HG03565 (cell line): Measurements from ENCODE around the gene PDSS2.
A peak's percentile ranks its signal among the peaks of the same experiment; 100 is the strongest.
"Not testable (repeated sequence)": the region's sequence is repeated elsewhere in the genome, so short reads cannot be mapped to it uniquely, and the experiment has no call there.

Source experiments
- ATAC-seq: cut with Tn5 transposase; IDR thresholded peaks from one replicate; pipeline ENCODE4 v1.9.1; 2021; ENCODE audit warnings: mild to moderate bottlenecking, moderate library complexity; ENCODE audit not compliant: unreplicated experiment

PDSS2 gene

DNA sequence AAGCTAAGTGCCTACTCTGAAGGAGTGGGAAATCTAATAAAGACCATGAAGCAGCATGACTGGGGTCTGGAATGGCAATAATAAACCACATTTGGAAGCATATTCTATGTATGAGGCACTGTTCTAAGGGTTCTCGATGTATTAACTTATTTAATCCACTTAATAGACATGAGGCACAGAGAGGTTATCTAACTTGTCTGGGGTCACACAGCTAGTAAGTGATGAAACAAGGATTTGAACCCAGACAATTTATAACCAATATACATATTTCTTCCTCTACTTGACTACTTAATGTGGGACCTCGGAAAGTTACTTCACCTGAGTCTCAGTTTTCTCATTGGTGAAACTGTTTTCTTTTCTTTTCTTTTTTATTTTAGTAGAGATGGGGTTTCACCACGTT, 131.3 kb downstream of the PDSS2 start:
- ATAC-seq = no peak

DNA sequence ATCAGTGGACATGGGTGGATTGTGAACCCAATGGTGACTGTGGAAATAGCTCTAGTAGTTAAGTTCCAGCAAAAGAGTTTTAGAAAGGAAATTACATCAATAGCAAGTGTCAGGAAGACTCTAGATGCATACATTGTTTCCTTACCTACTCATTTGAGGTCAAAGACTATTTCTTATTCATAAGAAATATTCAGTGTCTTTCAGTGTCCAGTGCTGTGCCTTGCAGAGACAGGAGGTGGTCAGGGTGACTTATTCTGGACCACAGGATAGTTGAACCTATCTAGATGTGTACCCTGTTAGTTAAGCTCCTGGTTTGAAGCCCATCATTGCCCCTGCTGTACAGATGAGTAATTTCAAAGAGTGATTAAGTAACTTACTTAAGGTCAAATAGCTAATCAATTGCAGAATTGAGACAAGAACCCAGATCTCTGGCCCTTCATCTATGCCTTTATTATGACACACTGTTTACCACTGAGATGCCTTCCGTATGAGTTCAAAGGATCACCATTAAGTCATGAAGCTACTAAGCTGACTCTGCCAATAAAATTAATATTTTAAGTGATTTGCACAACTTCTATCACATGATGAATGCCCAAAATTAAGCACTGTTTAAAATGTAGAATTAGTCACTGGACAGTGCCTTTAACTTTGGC, 136.1 kb downstream of the PDSS2 start:
- ATAC-seq = no peak

DNA sequence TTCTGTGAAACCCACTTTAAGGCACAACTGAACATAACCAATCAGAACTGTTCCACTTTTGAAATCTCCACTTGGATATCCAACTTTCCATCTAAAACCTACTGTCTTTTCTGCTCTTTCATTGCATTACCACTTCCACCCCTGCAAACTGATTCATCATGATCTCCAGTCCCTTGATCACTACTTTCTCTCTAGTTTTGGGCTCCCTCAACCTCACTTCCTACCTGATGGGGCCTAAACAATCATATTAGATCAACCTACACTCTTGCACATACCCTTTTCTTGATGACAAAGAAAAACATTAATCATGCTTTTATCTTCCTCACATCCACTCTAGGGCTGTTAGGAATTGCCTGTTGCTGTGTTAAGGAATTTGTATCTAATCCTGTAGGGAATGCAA, 137.6 kb downstream of the PDSS2 start:
- no peak for ATAC-seq

DNA sequence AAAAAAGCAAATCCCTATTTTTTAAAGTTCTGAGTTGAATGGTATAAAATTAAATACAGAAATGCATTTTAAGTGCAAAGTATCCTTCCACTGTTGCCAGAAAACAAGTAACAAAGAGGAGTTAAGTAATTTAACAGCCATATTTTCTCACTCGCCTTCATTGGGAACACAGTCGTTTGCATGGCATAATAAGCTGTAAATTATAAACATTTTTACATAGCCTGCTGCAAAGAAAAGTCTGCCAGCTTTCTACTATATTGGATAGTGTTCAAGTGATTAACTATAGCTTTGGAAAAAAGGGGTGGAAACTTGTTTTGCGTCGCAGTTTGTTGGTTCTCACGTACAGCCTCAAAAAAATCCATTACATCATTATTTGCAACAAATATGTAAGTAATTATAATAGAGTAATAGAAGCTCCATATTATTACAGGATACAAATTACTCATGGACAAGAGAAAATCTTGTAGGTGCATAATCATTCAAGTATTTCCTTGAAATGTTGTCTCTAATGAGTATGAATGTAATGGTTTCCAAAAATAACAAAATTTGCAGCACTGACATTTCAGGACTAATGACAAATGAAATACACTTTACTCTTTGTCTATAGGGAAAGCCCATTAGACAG, 139.3 kb downstream of the PDSS2 start:
- no peak for ATAC-seq

DNA sequence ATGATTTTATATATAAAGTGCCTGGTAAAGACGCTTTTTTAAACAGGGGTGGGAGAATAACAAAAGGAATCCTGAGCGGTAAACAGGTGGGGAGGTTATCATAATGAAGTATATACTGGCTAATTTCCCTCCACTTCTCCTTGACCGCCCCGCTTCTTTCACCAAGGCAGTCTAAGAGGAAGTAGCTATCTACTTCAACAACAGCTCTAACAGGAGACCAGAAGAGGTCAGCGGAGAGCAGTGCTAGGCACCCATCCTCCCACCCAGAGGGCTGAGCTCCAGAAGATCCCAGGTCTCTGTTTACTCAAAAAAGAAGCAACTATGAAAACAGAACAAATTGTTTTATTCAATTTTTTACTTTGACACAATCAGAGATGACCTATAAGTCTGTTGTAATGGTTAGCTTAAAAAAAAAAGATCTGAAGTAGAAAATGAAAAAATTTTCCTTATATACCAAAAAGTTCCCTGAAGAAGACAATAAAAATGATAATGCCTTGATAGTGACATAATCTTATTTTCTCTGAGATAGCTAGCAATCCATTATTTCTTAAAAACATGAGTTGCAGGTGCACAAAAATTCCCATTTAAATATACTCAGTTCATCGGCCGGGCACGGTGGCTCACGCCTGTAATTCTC, 141.1 kb downstream of the PDSS2 start:
- peak; percentile 80 for ATAC-seq

DNA sequence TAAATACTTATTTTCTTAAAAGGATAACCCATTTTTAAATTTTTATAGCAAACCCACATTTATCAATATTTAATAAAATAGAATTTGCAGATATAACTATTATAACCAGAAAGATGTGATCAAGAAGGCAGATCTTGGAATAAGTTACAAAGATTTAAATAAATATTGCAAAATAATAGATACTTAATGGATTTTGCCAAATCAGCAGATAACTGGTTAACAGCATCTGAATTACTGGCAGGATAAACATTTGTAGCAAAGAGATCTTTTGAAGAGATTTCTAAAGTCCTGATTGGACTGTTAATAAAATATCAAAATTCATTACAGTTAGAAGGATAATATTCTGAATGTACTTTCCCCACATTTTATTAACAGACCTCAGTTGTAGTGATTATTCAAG, 144.2 kb downstream of the PDSS2 start:
- no peak for ATAC-seq

DNA sequence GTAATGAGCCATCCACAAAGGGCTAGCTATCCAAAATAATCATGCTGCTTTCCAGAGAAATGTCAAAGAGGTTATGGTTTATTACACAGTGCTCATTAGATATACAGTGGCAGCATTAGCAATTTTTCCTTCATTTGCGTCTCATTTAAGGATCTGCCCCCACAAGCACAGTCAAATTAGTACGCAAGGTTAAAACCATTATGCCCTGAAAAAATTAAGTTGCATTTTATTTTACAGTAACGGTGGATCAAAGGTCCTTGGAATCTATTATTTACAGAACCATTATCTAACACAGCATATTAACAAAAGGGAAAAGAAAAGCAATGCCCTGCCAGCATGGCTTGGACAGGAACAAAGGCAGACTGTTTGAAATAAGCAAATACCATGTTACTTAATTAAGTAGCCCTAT, 144.8 kb downstream of the PDSS2 start:
- no peak for ATAC-seq

DNA sequence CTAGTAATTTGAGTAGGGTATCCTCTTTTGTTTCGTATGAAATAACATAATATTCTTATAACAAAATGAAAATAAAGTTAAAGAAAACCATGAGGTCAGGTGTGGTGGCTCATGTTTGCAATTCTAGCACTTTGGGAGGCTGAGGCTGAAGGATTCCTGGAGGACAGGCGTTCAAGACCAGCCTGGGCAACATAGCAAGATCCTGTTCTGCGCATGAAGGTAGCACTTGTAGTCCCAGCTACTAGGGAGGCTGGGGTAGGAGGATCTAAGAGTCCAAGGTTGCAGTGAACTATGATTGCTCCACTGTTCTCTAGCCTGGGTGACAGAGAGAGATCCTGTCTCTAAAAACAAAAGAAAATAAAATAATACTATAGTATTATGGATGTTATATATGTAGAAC, 145.6 kb downstream of the PDSS2 start:
- ATAC-seq = no peak

DNA sequence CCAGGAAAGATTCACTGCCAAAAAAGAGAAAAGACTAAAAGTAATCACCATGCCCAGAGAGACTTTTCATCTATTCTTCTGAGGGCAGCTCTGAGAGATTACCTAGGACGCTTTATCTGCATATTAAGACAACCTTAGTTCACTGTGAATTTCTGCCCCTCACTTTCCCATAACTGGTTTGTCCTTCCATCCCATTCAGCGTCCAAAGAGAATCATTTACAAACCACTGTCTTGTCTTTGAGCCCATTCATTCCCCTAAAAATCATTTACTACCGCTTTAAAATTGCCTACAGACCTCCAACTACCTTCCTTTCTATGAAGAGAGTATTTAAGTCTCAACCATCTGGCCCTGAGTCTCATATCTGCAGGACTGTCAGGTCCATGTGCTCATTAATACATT, 149.0 kb downstream of the PDSS2 start:
- no peak for ATAC-seq

DNA sequence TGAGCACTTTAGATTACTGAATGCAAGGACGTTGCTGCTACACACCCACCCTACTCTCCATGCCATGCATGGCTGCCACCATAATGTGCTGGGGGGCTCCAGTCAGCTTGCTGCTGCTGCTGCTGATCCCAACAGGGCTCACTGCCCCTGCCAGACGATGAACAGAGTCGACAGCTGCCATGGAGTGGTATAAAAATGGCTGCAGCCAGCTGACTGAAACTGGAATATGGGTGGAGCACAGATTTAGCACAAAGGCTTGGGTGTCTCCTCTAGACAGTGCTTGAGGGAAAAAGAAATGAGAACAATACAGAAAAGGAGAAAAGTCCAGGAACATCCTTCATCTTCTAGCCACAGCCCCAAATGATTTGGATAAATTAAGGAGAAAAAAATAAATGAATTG, 150.7 kb downstream of the PDSS2 start:
- ATAC-seq = no peak

DNA sequence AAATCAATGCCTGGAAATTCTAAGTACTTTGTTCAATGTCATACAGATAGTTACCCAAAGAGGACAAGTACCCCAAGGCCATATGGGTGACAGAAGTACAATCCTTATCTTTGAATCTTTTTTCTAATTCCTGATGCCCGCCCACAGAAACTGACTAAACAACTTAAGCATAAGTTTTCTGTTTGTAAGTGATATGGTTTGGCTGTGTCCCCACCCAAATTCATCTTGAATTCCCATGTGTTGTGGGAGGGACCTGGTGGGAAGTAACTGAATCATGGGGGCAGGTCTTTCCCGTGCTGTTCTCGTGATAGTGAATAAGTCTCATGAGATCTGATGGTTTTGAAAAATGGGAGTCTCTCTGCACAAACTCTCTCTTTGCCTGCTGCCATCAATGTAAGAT, 153.4 kb downstream of the PDSS2 start:
- ATAC-seq = not testable (repeated sequence)

DNA sequence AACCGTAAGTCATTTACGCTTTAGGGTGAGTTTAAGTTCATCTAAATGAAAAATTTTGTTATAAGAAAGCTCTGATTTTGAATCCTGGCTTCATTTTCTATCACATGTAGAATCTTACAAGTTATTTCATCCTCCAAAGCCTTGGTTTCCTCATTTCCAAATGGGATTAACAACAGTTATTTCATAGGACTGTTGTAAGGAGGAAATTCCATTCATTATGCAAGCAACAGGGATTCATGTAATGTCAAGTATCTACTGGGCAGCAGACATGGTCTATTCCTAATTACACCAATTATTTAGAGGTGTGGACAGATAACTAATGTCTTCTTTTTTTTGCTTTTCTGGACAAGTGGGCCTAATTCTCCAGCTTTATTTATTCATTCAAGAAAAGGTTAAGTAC, 154.0 kb downstream of the PDSS2 start:
- ATAC-seq = no peak

DNA sequence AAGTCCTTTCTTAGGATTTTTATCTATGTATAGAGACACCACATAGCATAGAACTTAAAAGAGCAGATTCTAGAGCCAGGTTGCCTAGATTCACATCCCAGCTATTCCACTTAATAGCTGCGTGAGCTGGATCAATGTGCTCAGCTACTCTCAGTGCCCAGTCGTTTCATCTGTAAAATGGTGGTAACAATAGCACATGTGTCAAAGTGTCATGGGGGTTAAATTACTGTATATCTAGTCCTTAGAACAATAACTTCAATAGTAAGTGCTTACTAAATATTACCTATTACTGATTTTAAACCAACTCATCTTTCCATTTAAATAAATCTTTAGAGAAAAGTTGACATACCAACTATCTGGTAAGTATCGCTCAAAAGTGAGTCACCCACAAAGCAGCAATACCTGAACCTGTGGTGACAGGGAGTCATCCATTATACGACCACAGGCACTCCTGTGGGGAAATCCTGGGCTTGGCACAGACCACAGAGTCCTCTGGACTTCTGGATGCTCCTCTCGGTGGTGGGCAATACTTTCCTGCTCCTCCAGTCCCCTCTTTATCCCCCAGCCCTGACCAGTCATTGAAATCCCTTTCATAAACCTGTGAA, 154.8 kb downstream of the PDSS2 start:
- no peak for ATAC-seq

DNA sequence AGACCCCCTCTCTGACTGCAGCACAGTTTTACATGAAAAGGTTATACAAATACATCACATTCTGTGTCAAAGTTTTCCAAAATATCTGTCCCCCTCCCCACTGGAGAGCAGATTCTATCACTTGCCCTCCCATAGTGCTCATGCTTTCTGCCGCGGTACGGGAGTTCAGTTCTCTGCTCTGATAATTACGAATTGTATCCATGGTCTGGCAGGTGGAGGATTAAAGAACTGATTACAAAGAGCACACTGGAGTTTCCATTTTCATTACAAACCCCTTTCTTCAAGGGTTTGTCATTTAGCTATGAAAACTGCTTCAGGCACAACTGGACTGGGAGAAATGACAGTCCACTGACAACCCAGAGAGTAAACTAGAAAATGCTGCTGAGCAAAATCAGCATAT, 166.0 kb downstream of the PDSS2 start:
- ATAC-seq = no peak

DNA sequence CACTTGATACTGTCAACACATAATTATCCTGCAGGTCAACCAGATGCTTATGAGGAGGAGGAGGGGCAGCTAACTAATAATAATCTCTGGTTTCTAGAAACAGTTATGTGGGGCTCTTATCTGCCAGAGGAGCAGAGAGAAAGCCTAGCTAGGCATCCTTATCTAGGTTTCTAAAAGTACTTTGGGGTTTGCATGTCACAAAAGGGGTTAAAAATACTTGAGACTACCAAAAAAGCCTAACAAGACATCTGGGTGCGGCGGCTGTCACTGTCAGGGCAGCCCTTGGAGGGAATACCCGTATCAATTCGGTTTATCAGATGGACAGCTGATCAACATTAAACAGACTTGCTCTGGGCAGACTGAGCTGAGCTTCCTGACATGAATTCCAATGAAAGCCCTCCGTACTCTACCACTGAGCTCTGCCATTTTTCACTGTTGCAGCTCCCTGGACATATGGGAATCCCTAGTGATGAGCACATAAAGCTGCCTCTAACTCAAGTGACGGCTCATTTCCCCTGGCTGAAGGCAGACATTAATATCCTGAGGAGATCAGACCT, 166.6 kb downstream of the PDSS2 start:
- ATAC-seq = no peak

DNA sequence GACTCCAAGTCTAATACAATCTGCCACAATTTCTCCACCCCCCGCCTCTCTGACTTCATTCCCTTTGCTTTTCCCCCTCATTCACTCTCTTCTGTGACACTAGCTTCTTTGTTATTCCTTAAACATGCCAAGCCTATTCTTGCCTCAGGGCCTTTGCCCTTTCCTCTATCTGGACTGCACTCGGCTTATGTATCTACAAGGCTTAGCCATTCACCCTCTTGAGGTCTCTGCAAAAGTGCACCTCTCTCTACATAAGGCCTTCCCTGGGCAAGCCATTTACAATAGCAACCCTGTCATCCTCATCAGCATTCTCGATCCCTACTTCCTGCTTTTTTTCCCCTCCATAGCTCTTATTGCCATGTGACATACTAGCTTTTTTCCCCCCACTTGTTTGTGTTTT, 168.9 kb downstream of the PDSS2 start:
- ATAC-seq = no peak

DNA sequence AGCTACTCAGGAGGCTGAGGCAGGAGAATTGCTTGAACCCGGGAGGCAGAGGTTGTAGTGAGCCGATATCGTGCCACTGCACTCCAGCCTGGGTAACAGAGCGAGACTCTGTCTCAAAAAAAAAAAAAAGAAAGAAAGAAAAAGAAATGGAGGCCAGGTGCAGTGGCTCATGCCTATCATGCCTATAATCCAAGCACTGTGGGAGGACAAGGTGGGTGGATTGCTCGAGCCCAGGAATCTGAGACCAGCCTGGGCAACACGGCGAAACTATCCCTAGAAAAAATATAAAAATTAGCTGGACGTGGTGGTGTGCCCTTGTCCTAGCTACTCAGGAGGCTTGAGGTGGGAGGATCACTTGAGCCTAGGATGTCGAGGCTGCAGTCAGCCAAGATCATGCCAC, 170.1 kb downstream of the PDSS2 start:
- not testable (repeated sequence) for ATAC-seq

DNA sequence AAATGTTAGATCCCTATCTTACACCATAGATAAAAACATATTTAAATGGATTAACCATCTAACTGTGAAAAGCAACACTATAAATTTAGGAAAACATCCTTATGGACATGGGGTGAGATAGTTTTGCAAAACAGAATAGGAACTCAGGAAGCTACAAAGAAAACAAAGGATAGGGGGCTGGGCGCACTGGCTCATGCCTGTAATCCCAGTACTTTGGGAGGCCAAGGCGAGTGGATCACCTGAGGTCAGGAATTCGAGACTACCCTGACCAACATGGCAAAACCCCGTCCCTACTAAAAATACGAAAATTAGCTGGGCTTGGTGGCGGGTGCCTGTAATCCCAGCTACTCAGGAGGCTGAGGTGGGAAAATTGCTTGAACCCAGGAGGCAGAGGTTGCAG, 173.7 kb downstream of the PDSS2 start:
- not testable (repeated sequence) for ATAC-seq

DNA sequence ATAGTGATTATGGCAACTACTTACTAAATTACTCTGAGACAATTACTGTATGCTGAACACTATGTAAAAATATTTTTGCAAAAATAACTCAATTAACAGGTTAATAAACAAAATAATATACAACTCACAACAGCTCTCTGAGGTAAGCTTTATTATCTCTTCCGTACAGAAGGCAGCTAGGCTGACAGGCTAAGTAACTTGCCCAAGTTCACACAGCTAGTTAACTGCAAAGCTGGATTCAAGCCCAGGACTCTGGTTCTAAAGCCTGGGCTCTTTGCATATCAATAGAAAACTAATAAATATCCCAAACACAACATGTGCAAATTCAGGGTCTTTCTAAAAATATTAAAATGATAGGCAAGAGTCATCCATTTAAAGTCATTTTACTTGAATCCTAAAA, 174.6 kb downstream of the PDSS2 start:
- no peak for ATAC-seq

DNA sequence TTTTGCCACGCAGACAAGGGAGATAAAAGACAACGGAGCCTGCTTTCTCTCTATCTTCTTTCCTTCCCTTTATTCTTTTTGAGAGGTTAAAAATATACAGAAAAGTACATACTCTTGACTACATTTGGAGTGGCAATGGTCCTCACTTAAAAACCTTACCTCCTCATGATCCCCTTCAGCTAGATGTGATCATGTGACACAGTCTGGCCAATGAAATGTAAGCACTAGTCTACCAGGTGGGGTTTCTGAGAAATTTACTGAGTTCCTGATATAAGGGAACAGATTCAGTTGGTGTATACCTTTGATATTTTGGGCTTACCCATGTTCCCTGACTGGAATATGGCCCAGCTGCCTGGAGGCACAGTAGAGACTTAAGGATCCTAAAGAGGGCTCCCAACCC, 178.6 kb downstream of the PDSS2 start:
- ATAC-seq = no peak

DNA sequence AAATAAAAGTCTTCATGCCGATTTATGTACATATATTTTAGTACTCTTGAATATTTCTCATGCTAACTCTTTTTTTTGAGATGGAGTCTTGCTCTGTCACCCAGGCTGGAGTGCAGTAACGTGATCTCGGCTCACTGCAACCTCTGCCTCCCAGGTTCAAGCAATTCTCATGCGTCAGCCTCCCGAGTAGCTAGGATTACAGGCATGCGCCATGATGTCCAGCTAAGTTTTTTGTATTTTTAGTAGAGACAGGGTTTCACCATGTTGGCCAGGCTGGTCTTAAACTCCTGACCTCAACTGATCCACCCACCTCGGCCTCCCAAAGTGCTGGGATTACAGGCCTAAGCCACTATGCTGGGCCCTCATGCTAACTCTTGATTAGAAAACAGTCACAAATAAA, 179.4 kb downstream of the PDSS2 start:
- not testable (repeated sequence) for ATAC-seq

DNA sequence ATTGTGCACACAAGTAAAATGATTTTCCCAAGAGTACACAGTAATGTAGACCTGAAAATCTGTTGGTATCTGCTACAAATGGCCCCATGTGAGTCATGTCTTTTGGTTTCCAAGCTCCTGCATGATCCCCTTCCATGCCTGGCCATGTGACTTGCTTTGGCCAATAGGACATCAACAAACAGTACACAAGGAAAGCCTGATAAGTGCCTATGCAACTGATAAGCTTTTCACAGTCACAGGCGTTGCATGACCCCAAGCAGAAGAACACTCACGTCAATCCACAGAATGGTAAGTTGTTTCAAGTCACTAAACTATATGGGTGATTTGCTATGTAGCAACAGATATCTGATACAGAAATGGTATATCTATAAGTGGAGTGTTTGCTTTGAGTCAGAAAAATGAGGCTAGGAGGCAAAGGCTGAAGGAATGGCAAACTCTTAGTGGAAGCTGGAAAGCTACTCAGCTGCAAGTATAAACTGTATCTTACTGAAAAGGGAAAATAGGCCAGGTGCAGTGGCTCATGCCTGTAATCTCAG, 184.0 kb downstream of the PDSS2 start:
- no peak for ATAC-seq
